ENCODE results near the gene RRAGD.
A peak's percentile ranks its signal among the peaks of the same experiment; 100 is the strongest.

RRAGD gene, protein sequence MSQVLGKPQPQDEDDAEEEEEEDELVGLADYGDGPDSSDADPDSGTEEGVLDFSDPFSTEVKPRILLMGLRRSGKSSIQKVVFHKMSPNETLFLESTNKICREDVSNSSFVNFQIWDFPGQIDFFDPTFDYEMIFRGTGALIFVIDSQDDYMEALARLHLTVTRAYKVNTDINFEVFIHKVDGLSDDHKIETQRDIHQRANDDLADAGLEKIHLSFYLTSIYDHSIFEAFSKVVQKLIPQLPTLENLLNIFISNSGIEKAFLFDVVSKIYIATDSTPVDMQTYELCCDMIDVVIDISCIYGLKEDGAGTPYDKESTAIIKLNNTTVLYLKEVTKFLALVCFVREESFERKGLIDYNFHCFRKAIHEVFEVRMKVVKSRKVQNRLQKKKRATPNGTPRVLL

DNA sequence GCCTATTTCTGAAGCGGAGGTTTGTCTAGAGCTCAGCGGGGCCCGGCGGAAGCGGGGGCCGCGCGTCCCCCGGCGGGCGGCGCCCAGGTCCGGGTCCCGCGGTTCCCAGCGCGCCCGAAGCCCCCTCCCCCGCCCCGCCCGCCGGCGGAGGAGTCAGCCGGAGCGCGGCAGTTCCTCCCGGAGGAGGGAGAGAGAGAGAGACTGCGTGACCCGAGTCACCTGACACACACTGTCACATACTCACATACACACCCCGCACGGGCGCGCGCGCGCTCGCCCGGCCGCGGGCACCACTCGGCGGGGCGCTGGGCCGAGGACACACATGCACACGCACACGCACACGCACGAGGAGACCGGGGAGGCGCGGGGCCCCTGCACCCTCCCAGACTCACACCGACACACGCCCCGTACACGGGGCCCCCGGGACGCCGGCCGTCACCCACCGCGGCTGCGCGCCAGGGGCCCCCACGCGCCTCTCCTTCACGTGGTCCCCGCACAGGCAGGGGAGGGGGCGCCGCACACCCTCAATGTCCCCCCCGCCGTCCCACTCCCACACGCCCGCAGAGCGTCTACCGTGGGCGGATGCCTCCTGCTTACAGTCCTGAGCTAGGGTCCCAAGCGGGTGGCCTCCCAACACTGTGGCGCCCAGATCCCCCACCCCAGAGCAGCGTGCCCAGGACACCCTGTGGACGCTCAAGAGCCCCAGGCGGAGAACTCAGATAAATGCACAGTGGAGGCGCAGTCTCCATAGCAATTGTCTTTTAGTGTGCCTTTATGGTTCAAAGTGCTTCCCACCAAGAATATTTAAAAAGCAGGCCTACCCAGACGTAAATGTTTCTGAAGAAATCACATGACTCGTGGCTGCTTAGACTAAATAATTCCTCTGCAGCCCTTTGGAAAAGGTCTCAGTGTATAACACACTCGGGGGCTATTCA, at the start of gene RRAGD:
Gene RRAGD, minus strand, starts transcription at position 203 of the 935 bp plus-strand sequence. CDS start 280 bp downstream, outside the sequence.
- peak; percentile 61 for DNase-seq (ENCODE audit: low spot score)

DNA sequence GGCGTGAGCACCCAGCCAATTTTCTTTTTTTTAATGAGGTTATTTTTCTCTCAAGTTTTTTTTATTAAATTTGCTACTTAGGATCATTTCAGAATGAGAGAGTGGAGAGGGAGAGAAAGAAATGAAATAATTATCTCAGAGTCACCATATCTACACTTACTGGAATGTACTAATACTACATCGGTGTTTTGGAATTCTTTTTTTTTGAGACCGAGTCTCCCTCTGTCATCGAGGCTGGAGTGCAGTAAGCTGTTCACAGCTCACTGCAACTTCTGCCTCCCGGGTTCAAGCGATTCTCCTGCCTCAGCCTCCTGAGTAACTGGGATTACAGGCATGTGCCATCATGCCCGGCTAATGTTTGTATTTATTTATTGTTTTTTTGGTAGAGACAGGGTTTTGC, 48.6 kb upstream of the RRAGD start:
- no peak for DNase-seq (ENCODE audit: low spot score)

DNA sequence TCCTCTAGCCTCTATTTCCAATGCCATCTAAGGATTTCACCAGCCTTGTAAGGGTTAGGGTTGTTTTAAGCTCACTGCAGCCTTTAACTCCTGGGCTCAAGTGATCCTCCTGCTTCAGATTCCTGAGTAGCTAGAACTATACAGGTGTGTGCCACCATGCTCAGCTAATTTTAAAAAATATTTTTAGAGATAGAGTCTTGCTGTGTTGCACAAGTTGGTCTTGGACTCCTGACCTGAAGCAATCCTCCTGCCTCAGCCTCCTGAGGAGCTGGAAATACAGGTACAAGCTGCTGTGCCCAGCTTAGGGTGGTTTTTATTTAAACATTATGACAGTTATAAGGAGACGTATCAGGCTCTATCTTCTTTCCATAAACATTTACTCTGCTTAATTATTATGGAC, 47.4 kb upstream of the RRAGD start:
- no peak for DNase-seq (ENCODE audit: low spot score)

DNA sequence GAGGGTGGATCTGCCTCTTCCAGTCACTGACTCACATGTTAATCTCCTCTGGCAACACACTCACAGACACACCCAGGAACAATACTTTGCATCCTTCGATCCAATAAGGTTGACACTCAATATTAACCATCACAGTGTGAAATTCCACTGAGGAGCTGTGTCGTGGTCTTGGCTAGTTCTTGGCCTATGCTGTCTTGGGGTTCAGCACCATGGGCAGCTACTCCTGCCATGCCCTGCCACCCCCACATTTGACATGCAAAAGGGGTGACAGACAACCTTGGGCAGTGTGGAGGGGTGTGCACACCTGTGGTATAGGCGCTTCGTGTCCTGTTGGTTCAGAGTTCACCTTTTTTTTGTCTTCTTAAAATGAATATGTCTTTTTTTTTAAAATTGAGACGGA, 46.6 kb upstream of the RRAGD start:
- no peak for DNase-seq (ENCODE audit: low spot score)

DNA sequence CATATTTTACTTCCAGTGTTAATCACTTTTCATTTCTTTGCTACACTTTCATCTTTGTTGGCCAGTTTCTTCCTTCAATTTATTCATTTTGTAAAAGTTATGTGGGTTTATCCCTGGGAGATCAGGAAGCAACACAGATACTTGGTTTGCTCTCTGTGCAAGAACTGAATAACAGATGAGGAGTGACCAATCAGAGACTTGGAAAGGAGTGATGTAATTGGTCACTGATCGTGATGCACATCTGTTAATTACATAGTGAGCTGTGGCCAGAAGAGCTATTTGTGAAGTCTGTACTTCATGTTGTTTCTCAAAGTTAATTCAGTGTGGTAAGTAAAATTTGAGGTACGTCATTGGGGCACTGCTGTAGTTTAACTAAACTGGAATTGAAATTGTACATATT, 42.2 kb upstream of the RRAGD start:
- DNase-seq (ENCODE audit: low spot score), result no peak

DNA sequence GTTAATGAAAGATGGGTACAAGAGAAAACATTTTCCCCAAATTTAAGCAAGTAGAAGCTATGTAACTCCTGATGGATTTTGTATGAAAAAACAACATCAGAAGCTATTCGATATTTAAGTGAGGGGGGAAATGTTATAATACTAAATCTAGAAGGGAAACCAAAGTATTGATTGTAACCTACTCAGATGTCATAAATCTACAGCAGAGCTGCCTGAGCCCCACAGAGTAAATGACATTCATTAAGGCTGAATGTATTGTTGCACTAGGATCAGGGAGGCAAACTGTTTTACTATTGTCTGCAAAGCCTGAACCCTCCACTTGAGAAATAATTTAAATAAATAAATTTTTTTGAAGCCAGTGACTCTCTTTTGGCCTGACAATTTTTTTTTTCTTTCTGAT, 40.2 kb upstream of the RRAGD start:
- DNase-seq (ENCODE audit: low spot score), result no peak

DNA sequence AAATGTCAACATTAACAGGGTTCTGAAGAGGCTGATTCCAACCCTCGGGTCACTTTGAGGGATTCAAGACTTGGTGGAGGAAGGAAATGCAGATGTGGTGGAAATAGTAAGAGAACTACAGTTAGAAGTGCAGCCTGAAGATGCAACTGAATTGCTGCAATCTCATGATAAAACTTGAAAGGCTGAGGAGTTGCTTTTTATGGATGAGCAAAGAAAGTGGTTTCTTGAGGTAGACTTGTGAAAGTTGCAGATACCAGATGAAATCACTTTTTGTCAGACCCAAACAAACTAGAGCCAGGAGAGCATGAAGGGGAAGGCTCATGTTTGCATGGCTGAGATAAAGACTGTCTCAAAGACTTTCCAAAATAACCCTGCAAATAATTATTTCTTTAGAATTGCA, 37.1 kb upstream of the RRAGD start:
- DNase-seq (ENCODE audit: low spot score), result no peak

DNA sequence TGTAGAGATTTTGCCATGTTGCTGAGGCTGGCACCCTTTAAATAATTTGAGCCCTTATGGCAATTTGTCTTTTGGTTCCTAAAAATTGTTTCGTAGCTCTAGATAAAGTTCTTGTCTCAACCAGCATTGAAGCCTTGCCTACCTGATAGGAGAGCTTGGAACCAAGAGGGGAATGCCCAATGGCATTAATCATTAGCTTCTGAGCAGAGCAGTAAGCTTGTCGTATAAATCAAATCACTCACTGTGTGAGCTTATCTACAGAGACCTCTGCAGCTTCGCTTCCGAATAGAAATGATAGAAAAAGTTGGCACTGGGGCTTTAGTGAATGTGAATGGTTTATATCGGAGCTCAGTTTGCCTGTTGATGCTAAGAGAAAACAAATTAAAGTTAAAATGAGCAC, 31.6 kb upstream of the RRAGD start:
- DNase-seq (ENCODE audit: low spot score), result no peak

DNA sequence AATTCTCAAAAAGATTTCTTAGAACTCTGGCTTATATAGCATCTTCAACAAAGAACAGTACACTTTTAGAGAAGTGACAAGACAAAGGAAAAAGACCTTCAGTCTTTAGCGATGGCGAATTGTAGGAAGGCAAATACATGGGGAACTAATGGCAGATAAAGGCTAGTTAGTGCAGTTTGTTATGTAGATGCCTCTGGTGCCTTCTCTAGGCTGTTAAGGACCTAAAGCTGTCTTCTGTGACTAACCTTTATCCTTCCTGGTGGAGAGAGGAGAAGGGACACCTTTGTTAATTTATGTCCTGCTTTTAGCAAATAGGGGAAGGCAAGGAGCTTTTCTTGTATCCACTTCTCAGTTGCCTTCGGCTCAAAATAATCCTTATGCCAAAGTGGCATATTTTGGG, 28.1 kb upstream of the RRAGD start:
- no peak for DNase-seq (ENCODE audit: low spot score)

DNA sequence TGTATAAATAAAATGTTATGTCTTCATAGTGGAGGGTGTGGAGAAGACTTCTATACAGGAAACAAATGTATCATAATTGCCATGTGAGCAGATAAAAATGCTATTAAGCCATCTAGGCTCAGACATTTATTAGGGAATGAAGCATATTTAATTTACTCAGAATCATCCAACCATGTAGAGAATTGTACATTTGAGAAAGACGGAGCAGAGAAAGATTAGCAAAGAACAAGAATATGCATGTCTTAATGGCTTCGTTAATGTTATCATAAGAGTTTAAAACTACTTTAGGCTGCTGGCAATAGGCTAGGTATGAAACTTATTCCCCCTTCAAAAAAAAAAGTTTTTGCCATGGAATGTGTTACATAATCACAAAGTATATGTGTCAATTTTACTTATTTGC, 26.9 kb upstream of the RRAGD start:
- no peak for DNase-seq (ENCODE audit: low spot score)

DNA sequence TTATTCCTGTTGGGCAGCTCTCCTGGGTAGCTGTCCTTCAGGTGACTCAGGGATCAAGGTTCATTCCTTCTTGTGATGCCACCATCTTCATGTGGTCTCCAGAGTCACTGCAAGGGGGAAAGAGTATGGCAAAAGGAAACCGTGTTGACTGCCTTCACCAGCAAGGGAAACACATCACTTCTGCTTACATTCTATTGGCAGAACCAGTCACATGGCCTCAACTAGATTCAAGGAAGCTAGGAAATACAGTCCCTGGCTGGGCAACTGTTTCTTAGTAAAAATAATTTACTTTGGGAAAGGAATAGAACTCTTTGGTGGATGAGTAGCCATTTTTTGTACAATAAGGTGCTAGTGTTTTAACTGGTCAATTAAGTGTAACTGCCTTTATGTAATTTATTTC, 26.2 kb upstream of the RRAGD start:
- DNase-seq (ENCODE audit: low spot score), result no peak

DNA sequence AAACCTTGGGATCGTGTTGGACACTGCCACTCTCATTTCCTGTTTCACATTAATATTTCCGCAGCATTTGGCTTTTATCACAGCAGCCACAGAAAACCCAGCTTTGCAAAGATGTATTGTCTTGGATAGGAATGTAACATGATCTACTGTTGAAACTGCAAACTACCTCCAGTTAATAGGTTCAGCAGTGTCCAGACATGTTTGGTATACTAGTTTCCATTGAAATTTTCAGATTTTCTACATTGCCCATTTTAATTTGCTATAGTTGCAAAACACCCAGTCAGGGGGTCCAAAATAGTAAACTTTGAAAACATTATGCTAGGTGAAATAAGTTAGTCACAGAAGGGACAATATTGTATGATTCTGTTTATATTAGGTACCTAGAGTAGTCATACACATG, 24.2 kb upstream of the RRAGD start:
- DNase-seq (ENCODE audit: low spot score), result no peak

DNA sequence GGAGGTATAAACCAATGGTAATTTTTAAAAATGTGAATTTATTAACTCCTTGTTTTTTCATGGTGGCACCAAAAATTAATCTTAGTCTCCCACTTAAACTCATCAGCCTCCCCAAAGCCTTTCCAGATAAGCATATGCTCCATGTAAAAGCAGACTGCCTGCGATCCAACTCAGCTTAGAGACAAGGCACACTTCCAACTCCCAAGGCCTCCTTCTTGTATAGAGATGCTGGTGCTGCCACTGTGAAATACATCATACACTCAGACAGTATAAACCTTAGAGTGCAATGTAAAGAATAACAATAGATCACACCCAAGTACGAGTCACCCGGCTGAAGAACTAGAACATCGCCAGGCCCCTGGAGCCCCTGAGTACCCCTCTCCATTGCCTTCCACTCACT, 22.9 kb upstream of the RRAGD start:
- DNase-seq (ENCODE audit: low spot score), result no peak

DNA sequence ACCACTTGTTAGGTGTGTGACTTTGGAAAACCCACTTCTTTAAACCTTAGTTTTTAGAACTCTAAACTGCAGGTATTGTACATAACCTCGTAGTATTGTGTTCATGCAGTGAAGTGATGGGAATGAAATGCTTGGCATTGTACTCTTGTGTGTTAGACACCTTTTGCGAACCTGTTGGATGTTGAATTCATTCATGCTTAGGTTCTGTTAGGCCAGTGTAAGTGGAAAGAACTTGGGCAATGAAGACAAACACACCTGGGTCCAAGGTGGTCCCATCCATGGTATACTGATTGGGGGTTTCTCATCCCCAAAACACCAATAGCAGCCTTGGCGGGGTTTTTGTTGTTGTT, 22.1 kb upstream of the RRAGD start:
- DNase-seq (ENCODE audit: low spot score), result no peak

DNA sequence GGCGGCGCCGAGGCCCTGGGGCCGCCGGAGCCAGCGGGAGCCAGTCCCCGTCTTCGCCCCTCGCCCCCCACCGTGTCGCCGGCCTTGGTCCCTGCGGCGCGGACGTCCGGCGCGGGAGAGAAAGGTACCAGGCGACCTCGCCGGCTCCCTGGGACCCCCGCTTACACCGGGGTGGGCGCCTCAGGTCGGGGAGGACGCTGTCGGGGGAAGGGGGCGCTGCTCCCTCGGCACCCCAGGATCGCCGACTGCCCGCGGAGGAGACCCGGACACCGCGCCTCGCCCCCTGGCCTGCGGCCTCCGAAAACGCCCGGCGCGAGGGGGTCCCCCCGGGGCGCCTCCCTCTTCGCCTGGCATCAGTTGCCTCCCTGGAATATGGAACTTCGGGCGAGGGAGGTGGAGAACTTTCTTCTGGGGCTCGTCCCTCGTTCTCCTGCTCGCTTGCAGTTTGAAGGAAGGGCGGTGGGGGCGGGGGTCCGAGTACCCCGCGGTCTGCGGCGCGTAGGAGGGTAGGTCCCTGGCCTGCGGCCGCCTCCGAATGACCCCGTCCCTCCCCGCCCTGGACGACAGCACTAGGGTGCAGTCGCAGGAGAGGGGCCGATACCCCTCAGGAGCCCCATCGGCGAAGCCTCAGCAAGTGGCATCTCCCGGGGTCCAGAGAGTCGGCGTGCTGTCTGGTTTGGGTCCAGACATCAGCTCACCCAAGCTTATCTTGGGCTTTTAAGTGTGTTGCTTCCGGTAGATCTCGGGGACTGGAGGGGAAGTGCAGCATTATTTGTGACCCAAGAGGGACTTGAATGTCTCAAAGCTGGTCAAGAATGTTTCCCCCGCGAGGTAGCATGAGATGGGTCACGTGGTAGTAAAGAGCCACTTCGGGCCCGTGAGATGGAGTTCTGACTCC, 21.4 kb upstream of the RRAGD start:
- no peak for DNase-seq (ENCODE audit: low spot score)

DNA sequence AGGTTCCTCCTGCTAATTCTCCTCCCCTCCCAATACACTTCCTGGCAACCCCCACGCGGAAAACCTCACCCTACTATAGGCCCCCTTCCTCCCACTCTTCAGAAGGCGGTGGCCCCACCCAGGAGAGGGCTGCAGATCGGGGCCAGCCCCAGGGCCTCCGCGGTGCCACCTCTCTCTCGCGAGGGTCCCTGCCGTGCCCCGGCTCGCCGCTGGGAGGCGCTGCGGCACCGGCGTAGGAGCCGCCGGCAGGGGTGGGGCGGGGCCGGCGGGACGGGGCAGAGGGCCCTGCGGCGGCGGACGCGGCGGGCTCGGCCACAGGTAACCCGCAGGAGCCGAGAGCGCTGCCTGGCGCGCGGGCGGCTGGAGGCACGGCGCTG, 20.8 kb upstream of the RRAGD start, which contains the start of gene ANKRD6:
Gene ANKRD6, plus strand, starts transcription at position 278 of the 377 bp plus-strand sequence. CDS start 133,825 bp downstream, outside the sequence.
- peak; percentile 40 for DNase-seq (ENCODE audit: low spot score)

DNA sequence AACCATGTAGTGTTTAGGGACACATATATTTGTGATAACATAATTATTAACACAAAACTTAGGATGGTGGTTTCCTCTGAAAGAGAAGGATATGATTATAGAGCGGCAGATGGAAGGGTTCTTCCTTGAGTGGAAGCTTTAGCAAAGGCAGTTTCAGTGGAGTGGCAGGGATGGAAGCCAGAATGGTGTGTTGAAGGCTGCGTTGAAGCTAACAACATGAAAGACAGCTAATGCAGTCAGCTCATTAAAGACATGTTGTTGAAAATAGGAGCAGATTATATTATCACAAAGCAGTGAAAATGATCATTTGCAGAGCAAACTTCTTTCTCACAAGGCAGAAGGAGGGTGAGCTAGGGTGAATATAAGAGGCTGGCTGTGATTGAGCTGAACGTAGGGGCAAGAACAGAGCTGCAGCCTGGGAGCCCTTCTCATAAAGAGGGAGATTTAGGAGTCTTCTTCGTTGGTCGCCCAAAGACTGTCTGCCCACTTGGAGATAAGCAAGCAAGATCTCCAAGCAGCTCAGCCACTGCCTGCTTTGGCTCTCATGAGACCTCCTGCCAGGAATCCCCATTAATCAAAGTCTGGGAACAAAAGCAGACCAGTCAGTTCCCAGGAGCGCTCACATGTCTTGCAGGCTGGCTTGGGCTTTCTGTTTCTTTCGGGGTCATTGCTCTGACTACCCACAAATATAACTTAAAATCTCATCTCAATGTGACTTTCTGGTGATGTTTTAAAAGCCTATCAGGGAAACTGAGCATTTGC, 18.3 kb upstream of the RRAGD start:
- no peak for DNase-seq (ENCODE audit: low spot score)

DNA sequence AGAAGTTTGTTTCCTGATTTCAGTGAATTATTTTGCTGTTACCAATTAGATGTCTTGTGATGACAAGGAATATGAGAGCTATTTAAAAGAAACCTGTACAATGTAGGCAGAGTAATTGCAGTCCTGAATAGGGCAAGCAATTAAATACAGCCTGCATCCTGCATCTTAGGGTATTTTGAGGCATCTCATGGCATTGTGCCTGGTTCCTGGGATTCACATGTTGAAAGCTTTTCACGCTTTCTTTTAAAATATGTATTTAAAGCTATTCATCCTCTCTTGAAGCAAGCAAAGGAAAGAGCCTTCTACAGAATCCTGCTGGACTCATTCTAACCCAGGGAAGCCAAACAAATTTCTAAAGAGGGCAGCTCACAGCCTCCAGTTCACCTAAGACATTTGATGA, 4.7 kb upstream of the RRAGD start:
- no peak for DNase-seq (ENCODE audit: low spot score)

DNA sequence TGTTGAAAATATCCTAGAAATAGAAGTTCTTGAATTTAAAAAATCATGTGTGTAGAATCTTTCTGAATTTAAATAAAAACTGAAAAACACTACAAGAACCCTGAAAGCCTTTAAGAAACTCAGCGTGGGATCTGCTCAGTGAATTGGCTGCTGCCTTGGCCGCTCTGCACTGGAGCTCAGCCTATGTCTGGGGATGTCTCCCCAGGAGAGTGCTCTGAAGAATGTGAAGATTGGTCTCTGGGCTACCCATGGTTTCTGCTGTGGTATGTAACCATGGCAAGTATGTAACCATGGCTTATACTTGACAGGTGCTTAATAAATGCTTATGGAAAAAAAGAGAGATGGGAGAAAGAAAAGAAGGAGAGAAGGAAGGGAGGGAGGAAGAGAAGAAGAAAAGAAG, 3.1 kb upstream of the RRAGD start:
- DNase-seq (ENCODE audit: low spot score), result no peak

DNA sequence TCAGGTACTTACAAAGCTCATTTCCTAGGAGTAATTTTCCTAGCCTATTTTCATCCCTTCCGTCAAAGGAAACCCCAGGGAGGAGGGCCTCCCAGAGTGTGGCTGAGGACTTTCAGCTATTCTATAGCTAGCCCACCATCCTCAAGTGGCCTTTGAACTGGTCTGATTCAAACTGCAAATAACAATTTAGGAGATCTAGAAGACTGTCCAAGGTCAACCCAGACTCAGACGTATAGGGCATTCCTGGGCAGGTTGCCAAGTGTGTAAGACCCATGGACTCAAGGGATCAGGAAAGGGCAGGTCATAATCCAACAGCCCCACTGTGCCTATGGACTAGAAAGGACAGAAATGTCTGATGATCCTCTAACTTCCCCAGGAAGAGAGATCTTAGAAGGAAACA, 2.1 kb upstream of the RRAGD start:
- no peak for DNase-seq (ENCODE audit: low spot score)

DNA sequence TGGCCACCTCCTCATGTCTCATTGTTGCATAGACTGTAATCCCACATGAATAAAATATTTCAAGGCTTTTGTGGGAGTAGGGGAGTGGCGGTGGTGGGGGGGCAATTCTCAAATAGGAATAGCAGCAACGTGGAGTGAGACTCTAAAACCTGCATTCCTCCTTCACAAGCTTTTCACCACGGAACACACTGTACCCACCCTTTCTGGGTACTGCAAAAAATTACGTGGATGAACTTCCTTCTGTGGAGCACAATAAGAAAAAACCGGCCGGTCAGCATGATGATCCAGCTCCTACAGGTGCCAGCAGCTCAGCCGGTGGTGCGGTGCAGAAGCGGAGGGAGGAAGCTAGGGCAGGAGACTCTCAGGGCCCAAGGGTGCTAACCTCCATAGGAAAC, 930 bp upstream of the RRAGD start:
- no peak for DNase-seq (ENCODE audit: low spot score)

Data from COLO829 (cell line).